Fibroblast of villous mesenchyme (primary cell): ENCODE measurements around the gene NEK5. TPM values are rescaled to one million over a fixed set of nuclear protein-coding genes. Genes with fewer than 3 reads are reported as not detected.

ENCODE experiments used
- DNase-seq: peaks from one replicate; pipeline ENCODE4 v3.0.0-alpha.2; 2010; ENCODE audit warnings: low read depth
- H3K4me3 ChIP-seq: 2 replicates; pipeline ENCODE4 v1.5.1; 2011; ENCODE audit warnings: low read depth, mild to moderate bottlenecking, low read length
- CTCF ChIP-seq: IDR thresholded peaks from 2 replicates; pipeline ENCODE4 v1.5.1; 2012; ENCODE audit warnings: low read depth, mild to moderate bottlenecking, low read length; ENCODE audit not compliant: insufficient read depth
- total RNA-seq: library from RNA; depleted of rRNA; stranded (reverse); fragments of >200 nt; gene quantifications from 2 replicates; pipeline ENCODE4 v1.2.3, GENCODE V29; 2012

Gene NEK5
- total RNA-seq, 1 donor, result under 0.01 TPM

DNA sequence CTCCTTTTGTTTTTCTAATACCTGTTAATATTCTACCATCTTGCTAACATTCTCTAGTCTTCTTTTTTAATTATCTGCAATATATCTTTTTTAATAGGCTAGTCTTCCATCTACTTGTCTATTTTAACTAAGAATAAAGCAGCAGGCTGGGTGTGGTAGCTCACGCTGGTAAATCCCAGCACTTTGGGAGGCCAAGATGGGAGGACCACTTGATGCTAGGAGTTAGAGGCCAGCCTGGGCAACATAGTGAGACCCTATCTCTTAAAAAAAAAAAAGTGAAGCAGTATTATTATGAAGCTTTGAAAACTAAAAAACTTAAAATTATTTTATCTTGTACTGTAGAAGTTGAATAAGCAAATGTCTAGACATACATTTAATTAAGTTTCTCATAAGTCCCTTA lies 101.0 kb downstream of the NEK5 start:
- DNase-seq, result no peak
- TF ChIP-seq CTCF, result no peak
- H3K4me3 ChIP-seq, result no peak overlapping the region

DNA sequence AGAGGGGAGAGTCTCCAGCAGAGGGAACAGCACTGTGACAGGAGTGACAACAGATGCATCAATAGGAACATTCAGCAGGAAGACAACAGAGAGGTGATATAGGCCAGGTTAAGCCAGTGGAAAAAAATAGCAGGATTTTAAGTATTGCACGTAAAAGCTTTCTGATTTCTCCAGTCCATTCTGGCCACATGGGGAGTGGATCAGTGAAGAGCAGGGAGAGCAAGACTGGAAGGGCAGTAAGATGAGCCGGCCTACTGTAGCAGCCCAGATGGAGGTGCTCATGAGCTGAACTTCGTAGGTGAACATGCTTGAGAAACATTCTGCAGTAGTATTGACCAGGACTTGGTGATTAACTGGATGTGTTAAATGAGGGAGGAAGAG lies 102.6 kb downstream of the NEK5 start:
- DNase-seq, result no peak
- no peak for TF ChIP-seq CTCF
- no peak overlapping the region for H3K4me3 ChIP-seq

- DNase-seq, result no peak
- H3K4me3 ChIP-seq, result no peak overlapping the region
- no peak for TF ChIP-seq CTCF
Observed at GRCh38 chr13:52025475-52026245, 103.2 kb downstream of the NEK5 start.

- H3K4me3 ChIP-seq, result no peak within 1 kb of the TSS
- DNase-seq, result no peak
- TF ChIP-seq CTCF, result no peak
Observed at GRCh38 chr13:52024481-52024880, 104.4 kb downstream of the NEK5 start, which contains the start of gene UTP14C. UTP14C (plus strand) TSS chr13:52024691; CDS start chr13:52028805, 4,114 bp downstream.

DNA sequence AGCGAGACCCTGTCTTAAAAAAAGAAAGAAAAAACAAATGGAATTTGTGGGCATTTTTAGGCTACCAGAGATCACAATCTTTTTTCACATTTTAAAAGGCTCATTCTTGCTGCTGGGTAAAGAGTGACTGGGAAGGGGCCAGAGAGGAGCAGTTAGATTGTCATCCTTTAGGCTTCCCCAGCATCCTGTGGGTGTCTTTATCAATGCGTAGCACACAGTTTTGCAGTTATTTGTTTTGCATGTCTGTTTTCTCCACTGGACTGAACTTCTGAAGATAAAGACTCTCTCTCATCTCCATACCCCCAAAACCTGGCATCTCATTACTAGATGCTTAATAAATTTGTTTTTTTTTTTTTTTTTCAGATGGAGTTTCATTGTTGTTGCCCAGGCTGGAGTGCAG lies 106.5 kb downstream of the NEK5 start:
- no peak overlapping the region for H3K4me3 ChIP-seq
- no peak for TF ChIP-seq CTCF
- DNase-seq, result no peak

GRCh38 chr13:52020191-52020590 lies 108.7 kb downstream of the NEK5 start:
- TF ChIP-seq CTCF, result no peak
- H3K4me3 ChIP-seq, result no peak overlapping the region
- no peak for DNase-seq

DNA sequence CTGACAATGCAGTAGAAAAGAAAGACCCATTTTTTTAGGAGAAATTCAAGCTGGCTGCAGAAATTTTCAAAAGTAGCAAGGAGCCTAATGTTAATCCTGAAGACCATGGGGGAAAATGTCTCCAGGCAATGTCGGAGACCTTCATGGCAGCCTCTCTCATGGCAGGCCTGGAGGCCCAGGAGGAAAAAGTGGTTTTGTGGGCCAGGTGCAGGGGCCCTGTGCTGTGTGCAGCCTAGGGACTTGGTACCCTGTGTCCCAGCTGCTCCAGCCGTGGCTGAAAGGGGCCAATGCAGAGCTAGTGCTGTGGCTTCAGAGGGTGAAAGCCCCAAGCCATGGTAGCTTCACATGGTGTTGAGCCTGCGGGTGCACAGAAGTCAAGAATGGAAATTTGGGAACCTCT lies 112.6 kb downstream of the NEK5 start:
- DNase-seq, result no peak
- no peak for TF ChIP-seq CTCF
- H3K4me3 ChIP-seq, result no peak overlapping the region
